Measurements from ENCODE around the gene EXOC4. TPM values are rescaled to one million over a fixed set of nuclear protein-coding genes. Genes with fewer than 3 reads are reported as not detected.

Gene EXOC4
- total and polyA plus RNA-seq, 2 of the 13 experiments (the other 11 are each of a cell fraction or from before 2014, with no cell fraction given) = 22.5 to 39.0 TPM

DNA sequence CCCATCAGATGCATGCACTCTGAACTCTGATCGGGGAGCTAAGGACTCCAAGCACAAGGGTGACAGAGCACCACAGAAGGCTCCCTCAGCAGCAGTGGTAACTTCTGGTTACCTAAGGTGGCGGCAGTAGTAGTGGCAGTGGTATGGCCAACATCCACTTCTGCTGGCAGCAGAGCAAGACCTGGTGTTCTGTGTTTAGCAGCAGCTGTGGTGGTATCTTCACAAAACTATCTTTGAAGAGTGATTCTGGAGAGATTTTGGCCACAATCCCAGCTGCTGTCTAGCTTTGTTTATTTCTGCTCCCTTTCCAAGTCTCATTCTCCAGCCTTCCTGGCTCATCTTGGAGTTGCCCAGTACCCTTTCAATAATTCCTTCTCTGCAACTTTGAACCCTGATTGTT is 771.9 kb downstream of the EXOC4 start:
- Histone ChIP-seq H3K4me2 (ENCODE audit: low read depth, low read length) (no peak overlapping the region), H3K27me3 (ENCODE audit: control insufficient read depth in 1 of 2, insufficient read depth in 2 of 2, low read length in 2 of 2) (no peaks in the 10 kb centered on the region), H3K36me3 (replicated peaks in 1 of 2; ENCODE audit: control insufficient read depth in 1 of 2, insufficient read depth in 2 of 2, low read length in 2 of 2) (no peaks in the 10 kb centered on the region), H3K9ac (ENCODE audit: insufficient read depth, low read depth, low read length) (no peak overlapping the region), H3K79me2 (ENCODE audit: insufficient read depth, low read length) (no peaks in the 10 kb centered on the region), H3K4me3 (replicated peaks in 1 of 3; ENCODE audit: insufficient read depth in 1 of 3, low read depth in 2 of 3, low read length in 3 of 3) (no peak overlapping the region), H3K9me3 (ENCODE audit: low read length) (peaks cover 23% of the 10 kb centered on the region), H3K4me1 (ENCODE audit: insufficient read depth, low read length) (no peaks in the 10 kb centered on the region), H2AFZ (ENCODE audit: low read length) (no peak overlapping the region), H4K20me1 (ENCODE audit: insufficient read depth, low read length) (no peaks in the 10 kb centered on the region), H3K27ac (ENCODE audit: extremely low read length, insufficient read depth, low read length) (no peak overlapping the region)
- in situ Hi-C loops (cut with HindIII; ENCODE audit: extremely low pct_ligation_motif_present, low pct_unique_long_range_greater_than_20kb) = no loop called here
- ChIA-PET POLR2A (no interaction called here), CTCF (ENCODE audit: low intra/inter-chr PET ratio, low total read pairs) (no interaction called here)
- DNase-seq (ENCODE audit: low spot score) = no peak
- TF ChIP-seq HNF4A (CRISPR knock-in tag; IDR thresholded peaks at IDR 0.05) (no peak), TMF1 (CRISPR knock-in tag; IDR thresholded peaks at IDR 0.05; ENCODE audit: low read depth) (no peak), ELF3 (CRISPR knock-in tag; IDR thresholded peaks at IDR 0.05) (no peak), SETDB1 (CRISPR knock-in tag; IDR thresholded peaks at IDR 0.05; ENCODE audit: borderline replicate concordance) (no peak), MTA1 (CRISPR knock-in tag; IDR thresholded peaks at IDR 0.05; ENCODE audit: borderline replicate concordance) (no peak), ZMYM2 (CRISPR knock-in tag; IDR thresholded peaks at IDR 0.05) (no peak), KAT8 (CRISPR knock-in tag; IDR thresholded peaks at IDR 0.05) (no peak), ZNF124 (CRISPR knock-in tag; IDR thresholded peaks at IDR 0.05) (no peak), STAT5B (CRISPR knock-in tag; IDR thresholded peaks at IDR 0.05) (no peak), MXI1 (IDR thresholded peaks at IDR 0.05; ENCODE audit: borderline replicate concordance, low read depth, low read length) (no peak), SIN3A (IDR thresholded peaks at IDR 0.05; ENCODE audit: borderline replicate concordance, low read depth, low read length) (no peak), FOXJ3 (CRISPR knock-in tag; IDR thresholded peaks at IDR 0.05; ENCODE audit: borderline replicate concordance) (no peak), ATF6 (CRISPR knock-in tag; conservative IDR thresholded peaks at IDR 0.05) (no peak)
- no peak for FAIRE-seq
- WGBS (ENCODE audit: low lambda C conversion rate) = no CpG with 5 or more reads among the region's 2 CpGs
- intact Hi-C loops (cut with micrococcal nuclease; ENCODE audit: unreplicated experiment) = no loop called here
- ATAC-seq = no peak
- BruUV-seq (replicated peaks) = no TSS peak

Measured in HepG2 (cell line).